B cell (primary cell): ENCODE results near the gene TIA1. TPM values are rescaled to one million over a fixed set of nuclear protein-coding genes. Genes with fewer than 3 reads are reported as not detected.

Experiments used
- ATAC-seq: fragments of 200-7000 bp; cut with Tn5 transposase; one replicate; pipeline ENCODE4 v1.10.0; 2021; ENCODE audit warnings: low read depth, mild to moderate bottlenecking, moderate number of reproducible peaks, moderate library complexity
- CTCF ChIA-PET: fragments of 350-600 bp; sonication (Branson Sonifier 250); formaldehyde crosslinking; loops from one replicate; lab custom pipeline; 2021; ENCODE audit warnings: antibody characterized with exemption, inconsistent platforms; lab: Charles Lee
- POLR2A ChIA-PET: fragments of 350-600 bp; sonication (Branson Sonifier 250); formaldehyde crosslinking; loops from one replicate; lab custom pipeline; 2021; ENCODE audit warnings: antibody characterized with exemption; lab: Charles Lee
- DNase-seq: peaks from one replicate; pipeline ENCODE4 v3.0.0; 2013
- H2AFZ ChIP-seq: 2 replicates; pipeline ENCODE4 v1.6.1; 2012; ENCODE audit warnings: mild to moderate bottlenecking, low read depth, low read length; ENCODE audit not compliant: insufficient read depth, poor library complexity, severe bottlenecking
- H3K27ac ChIP-seq, 2 donors: 1 replicate in 1 of 2; 2 replicates in 1 of 2; pipeline ENCODE4 v1.5.1; 2012 to 2013; ENCODE audit warnings: low read length in 2 of 2, mild to moderate bottlenecking in 2 of 2, moderate library complexity in 1 of 2
- H3K27me3 ChIP-seq, 4 experiments: fragments of 200-600 bp in 1 of 4; sonication (generic) in 1 of 4; replicated peaks in 1 of 4; 1 replicate in 2 of 4; 2 replicates in 2 of 4; pipeline versions ENCODE4 v1.6.1 to v1.7.0; 2013 to 2016; ENCODE audit warnings: low read length in 3 of 4, mild to moderate bottlenecking in 2 of 4, mixed read lengths in 1 of 4, moderate library complexity in 1 of 4; ENCODE audit not compliant: insufficient read depth in 4 of 4, control insufficient read depth in 3 of 4; ENCODE audit errors: control extremely low read depth in 1 of 4
- H3K36me3 ChIP-seq, 2 experiments: replicated peaks in 1 of 2; 1 replicate in 1 of 2; 2 replicates in 1 of 2; pipeline versions ENCODE4 v1.6.1 to v1.7.1; 2013; ENCODE audit warnings: low read length in 1 of 2; ENCODE audit not compliant: insufficient read depth in 2 of 2, control insufficient read depth in 1 of 2; ENCODE audit errors: control extremely low read depth in 1 of 2, extremely low read depth in 1 of 2
- H3K4me1 ChIP-seq, 2 donors: fragments of 200-600 bp in 1 of 2; sonication (generic) in 1 of 2; 1 replicate in 1 of 2; 2 replicates in 1 of 2; pipeline versions ENCODE4 v1.5.1 to v1.6.1; 2013 to 2017; ENCODE audit warnings: low read length in 2 of 2; ENCODE audit not compliant: control insufficient read depth in 2 of 2, insufficient read depth in 2 of 2
- H3K4me2 ChIP-seq: replicated peaks from 2 replicates; pipeline ENCODE3; 2012; ENCODE audit warnings: mild to moderate bottlenecking, low read depth, low read length; ENCODE audit not compliant: poor library complexity, severe bottlenecking
- H3K4me3 ChIP-seq, 5 experiments: fragments of 200-600 bp in 1 of 5; sonication (generic) in 1 of 5; 1 replicate in 3 of 5; 2 replicates in 2 of 5; pipeline versions ENCODE4 v1.5.1 to v1.7.0; 2011 to 2016; ENCODE audit warnings: low read length in 4 of 5, mild to moderate bottlenecking in 4 of 5, low read depth in 2 of 5, control low read depth in 1 of 5, moderate library complexity in 1 of 5; ENCODE audit not compliant: insufficient read depth in 1 of 5; ENCODE audit errors: control extremely low read depth in 1 of 5, extremely low read depth in 1 of 5
- H3K79me2 ChIP-seq: fragments of 200-600 bp; sonication (generic); one replicate; pipeline ENCODE4 v1.6.0; 2016; ENCODE audit warnings: low read length; ENCODE audit not compliant: control insufficient read depth, insufficient read depth
- H3K9ac ChIP-seq: fragments of 200-600 bp; sonication (generic); 2 replicates; pipeline ENCODE4 v1.6.1; 2017; ENCODE audit warnings: mild to moderate bottlenecking, low read length, moderate library complexity
- H3K9me3 ChIP-seq, 3 donors: one replicate each; pipeline versions ENCODE4 v1.6.1 to v1.7.1; 2013; ENCODE audit warnings: low read length in 2 of 3; ENCODE audit not compliant: control insufficient read depth in 2 of 3, insufficient read depth in 1 of 3; ENCODE audit errors: control extremely low read depth in 1 of 3
- H4K20me1 ChIP-seq: 2 replicates; pipeline ENCODE4 v1.6.0; 2012; ENCODE audit warnings: mild to moderate bottlenecking, low read length; ENCODE audit not compliant: insufficient read depth, control insufficient read depth, poor library complexity, severe bottlenecking
- H3K27ac Mint-ChIP-seq: one replicate; pipeline ENCODE4 v1.8.0; 2021; ENCODE audit warnings: mixed read lengths
- H3K27me3 Mint-ChIP-seq: one replicate; pipeline ENCODE4 v1.8.0; 2021; ENCODE audit warnings: mixed read lengths
- H3K4me1 Mint-ChIP-seq: one replicate; pipeline ENCODE4 v1.8.0; 2021; ENCODE audit warnings: mixed read lengths
- H3K4me3 Mint-ChIP-seq: one replicate; pipeline ENCODE4 v1.8.0; 2021; ENCODE audit warnings: mixed read lengths
- H3K9me3 Mint-ChIP-seq: one replicate; pipeline ENCODE4 v1.8.0; 2022; ENCODE audit warnings: mixed read lengths; ENCODE audit not compliant: insufficient read depth
- EZH2 ChIP-seq: IDR thresholded peaks from 2 replicates; pipeline ENCODE4 v1.6.1; 2012; ENCODE audit warnings: borderline replicate concordance, low read depth, mild to moderate bottlenecking, moderate library complexity, low read length; ENCODE audit not compliant: insufficient read depth, poor library complexity, severe bottlenecking
- WGBS: methylation state at CpG from one replicate; pipeline ENCODE4 v1.1.5; 2013; ENCODE audit warnings: missing lambda C conversion rate; ENCODE audit not compliant: insufficient coverage; 5-methylcytosine and 5-hydroxymethylcytosine counted together
- intact Hi-C: fragments of 100-400 bp; cut with micrococcal nuclease; formaldehyde crosslinking; loops from one replicate; pipeline ENCODE4 v1.10.0; 2022
- polyA plus RNA-seq: library from polyadenylated mRNA; depleted of rRNA; stranded (reverse); fragments of >200 nt; gene quantifications from 2 replicates; pipeline ENCODE4 v1.2.3, GENCODE V29; 2012
- total RNA-seq, 2 donors: library from RNA; stranded (reverse); fragments of 120-200 nt in 1 of 2; gene quantifications; 1 replicate in 1 of 2; 2 replicates in 1 of 2; pipeline versions ENCODE4 v1.2.3 to v1.2.4, GENCODE V29; 2013 to 2022
- TF ChIP-seq, protein P1 (sequence below): fragments of 200-600 bp; IDR thresholded peaks from one replicate; pipeline ENCODE4 v1.8.0; 2022; ENCODE audit warnings: antibody characterized with exemption, mild to moderate bottlenecking

Gene TIA1
- total and polyA plus RNA-seq, 2 donors (not counting 1 experiment from before 2014, with no cell fraction given): 113 to 214 TPM

DNA sequence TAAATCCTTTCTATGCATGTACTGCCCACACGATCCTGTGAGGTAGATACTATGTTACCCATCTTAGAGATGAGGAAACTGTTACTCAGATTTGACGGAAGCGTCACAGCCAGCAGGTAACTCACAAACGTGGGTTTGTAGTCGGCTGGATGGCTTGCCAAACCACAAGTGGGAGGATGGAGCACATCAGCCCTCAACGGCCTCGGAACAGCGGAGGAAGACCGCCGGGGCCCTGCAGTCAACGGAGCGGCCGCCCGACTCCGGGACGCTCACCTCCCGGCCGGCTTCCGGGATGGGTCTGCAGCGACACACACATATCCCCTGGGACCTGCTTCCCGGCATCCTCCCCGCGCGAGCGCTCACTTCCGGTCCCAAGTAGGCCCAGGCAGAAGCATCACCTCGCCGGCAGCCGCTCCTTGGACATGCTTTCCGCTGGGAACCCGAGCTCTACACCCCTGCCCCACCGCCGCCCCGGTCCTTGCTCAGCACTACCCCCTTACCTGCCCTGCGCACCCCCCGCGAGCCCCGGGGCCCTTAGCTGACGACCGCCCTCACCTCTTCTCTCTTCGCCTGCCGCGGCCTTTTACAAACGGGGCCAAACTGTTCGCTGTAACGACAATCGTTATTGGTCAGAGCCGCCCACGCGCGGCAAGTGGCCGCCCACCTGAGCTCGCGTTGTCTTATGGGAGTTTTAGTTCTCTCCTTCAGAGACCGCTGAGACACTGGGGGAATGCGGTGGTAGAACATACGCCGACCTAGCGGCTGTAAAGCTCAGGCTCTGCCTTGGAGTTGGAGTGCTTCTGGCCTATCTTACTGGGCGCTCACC is 57.8 kb downstream of the TIA1 start, which contains the start of gene C2orf42:
Gene C2orf42 (minus strand): TSS at position 602 of the 826 bp plus-strand sequence. CDS start 9,034 bp downstream, outside the sequence.
- H3K9ac ChIP-seq: peak within 1 kb of the TSS; percentile 89
- POLR2A ChIA-PET: interaction anchor here (0.5 to 2.6 kb wide), 21 partner anchors 9 to 753 kb away, joined by 3 to 29 read pairs (median 7); partner anchors contain the start of genes FAM136A, GMCL1, MXD1 and PCBP1
- TF ChIP-seq, protein P1, sequence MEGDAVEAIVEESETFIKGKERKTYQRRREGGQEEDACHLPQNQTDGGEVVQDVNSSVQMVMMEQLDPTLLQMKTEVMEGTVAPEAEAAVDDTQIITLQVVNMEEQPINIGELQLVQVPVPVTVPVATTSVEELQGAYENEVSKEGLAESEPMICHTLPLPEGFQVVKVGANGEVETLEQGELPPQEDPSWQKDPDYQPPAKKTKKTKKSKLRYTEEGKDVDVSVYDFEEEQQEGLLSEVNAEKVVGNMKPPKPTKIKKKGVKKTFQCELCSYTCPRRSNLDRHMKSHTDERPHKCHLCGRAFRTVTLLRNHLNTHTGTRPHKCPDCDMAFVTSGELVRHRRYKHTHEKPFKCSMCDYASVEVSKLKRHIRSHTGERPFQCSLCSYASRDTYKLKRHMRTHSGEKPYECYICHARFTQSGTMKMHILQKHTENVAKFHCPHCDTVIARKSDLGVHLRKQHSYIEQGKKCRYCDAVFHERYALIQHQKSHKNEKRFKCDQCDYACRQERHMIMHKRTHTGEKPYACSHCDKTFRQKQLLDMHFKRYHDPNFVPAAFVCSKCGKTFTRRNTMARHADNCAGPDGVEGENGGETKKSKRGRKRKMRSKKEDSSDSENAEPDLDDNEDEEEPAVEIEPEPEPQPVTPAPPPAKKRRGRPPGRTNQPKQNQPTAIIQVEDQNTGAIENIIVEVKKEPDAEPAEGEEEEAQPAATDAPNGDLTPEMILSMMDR: no peak
- no peaks in the 10 kb centered on the region for H3K27me3 Mint-ChIP-seq
- ATAC-seq: peak; percentile 87
- peaks cover 9 to 11% of the 10 kb centered on the region in 2 donors for H3K4me1 ChIP-seq
- peak; percentile 99 for DNase-seq
- under 1% methylated on average over 58 of the region's 60 CpGs for WGBS
- H3K4me1 Mint-ChIP-seq: peaks cover 18% of the 10 kb centered on the region
- peak within 1 kb of the TSS; percentile 98 to 99 for H3K27ac ChIP-seq
- peak within 1 kb of the TSS; percentile 88 for H3K4me3 Mint-ChIP-seq
- H3K27ac Mint-ChIP-seq: peak within 1 kb of the TSS; percentile 98
- no peaks in the 10 kb centered on the region for H3K27me3 ChIP-seq
- H2AFZ ChIP-seq: peak within 1 kb of the TSS; percentile 86
- CTCF ChIA-PET: interaction anchor here (1.0 to 4.6 kb wide), 8 partner anchors 9 to 297 kb away, joined by 3 to 40 read pairs (median 6); partner anchors contain the start of genes FAM136A, MXD1 and SNRNP27
- no peaks in the 10 kb centered on the region for H3K36me3 ChIP-seq
- peak within 1 kb of the TSS; percentile 72 to 98 (median 80) for H3K4me3 ChIP-seq
- H3K4me2 ChIP-seq: peak within 1 kb of the TSS; percentile 69
- no peaks in the 10 kb centered on the region for H3K9me3 ChIP-seq
- intact Hi-C loops: loop anchor here (1.0 to 2.0 kb wide), 11 partner anchors 9 to 804 kb away; partner anchors contain the start of genes PCBP1, PCYOX1, SNRNP27 and SNRPG
- H3K79me2 ChIP-seq: peaks cover 20% of the 10 kb centered on the region
- no peaks in the 10 kb centered on the region for H4K20me1 ChIP-seq
- H3K9me3 Mint-ChIP-seq: no peaks in the 10 kb centered on the region

DNA sequence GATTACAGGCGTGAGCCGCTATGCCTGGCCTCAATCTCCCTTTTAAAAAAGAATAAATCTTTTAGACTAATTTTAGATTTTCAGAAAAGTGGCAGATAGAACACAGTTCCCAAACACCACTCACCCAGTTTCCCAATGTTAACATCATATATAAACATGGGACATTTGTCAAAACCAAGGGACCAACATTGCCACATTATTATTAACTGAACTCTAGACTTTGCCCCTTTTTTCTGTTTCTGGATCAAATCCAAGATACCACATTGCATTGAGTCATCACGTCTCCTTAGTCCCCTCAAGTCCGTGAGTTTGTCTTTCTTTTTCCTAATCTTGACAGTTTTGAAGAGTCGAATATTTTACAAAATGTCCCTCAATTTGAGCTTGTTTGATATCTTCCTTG is 60.0 kb downstream of the TIA1 start:
- H3K36me3 ChIP-seq: no peaks in the 10 kb centered on the region
- Mint-ChIP-seq H3K27me3 (no peaks in the 10 kb centered on the region), H3K9me3 (no peaks in the 10 kb centered on the region), H3K4me1 (peaks cover 18% of the 10 kb centered on the region), H3K27ac (no peak overlapping the region), H3K4me3 (peak overlapping the region; percentile 15)
- H3K4me1 ChIP-seq: peaks cover 9 to 11% of the 10 kb centered on the region in 2 donors
- H3K4me2 ChIP-seq: no peak overlapping the region
- WGBS: 92% methylated on average over 2 of the region's 5 CpGs
- intact Hi-C loops: no loop called here
- TF ChIP-seq EZH2: no peak
- TF ChIP-seq, protein P1: no peak
- POLR2A ChIA-PET: interaction anchor here (0.6 to 1.2 kb wide), 2 partner anchors 25 to 105 kb away, joined by 4 to 8 read pairs; partner anchors contain the start of gene SNRPG
- no peaks in the 10 kb centered on the region for H3K9me3 ChIP-seq
- DNase-seq (no peak), ATAC-seq (no peak)
- H4K20me1 ChIP-seq: no peaks in the 10 kb centered on the region
- no peak overlapping the region for H3K4me3 ChIP-seq
- CTCF ChIA-PET: no interaction called here
- H3K27me3 ChIP-seq: no peaks in the 10 kb centered on the region
- H3K79me2 ChIP-seq: peaks cover 27% of the 10 kb centered on the region
- H2AFZ ChIP-seq: no peak overlapping the region
- no peak overlapping the region for H3K9ac ChIP-seq
- H3K27ac ChIP-seq: no peak overlapping the region
